ENCODE data around the gene GRID1.

GRID1 gene

GRCh38 chr10:86062647-86063145, 303.9 kb downstream of the GRID1 start:
- Histone ChIP-seq H3K4me2 (ENCODE audit: low read depth, low read length) (no peak overlapping the region), H3K4me1 (ENCODE audit: low read length) (no peaks in the 10 kb centered on the region), H3K4me3 (ENCODE audit: low read length) (no peak overlapping the region), H2AFZ (ENCODE audit: low read length) (no peak overlapping the region), H3K79me2 (ENCODE audit: low read length) (no peaks in the 10 kb centered on the region), H3K27ac (ENCODE audit: low read length) (no peak overlapping the region), H3K9ac (ENCODE audit: low read length) (no peak overlapping the region), H3K9me2 (replicated peaks; ENCODE audit: insufficient read depth, low read length) (no peaks in the 10 kb centered on the region), H3K27me3 (replicated peaks; ENCODE audit: insufficient read depth, low read length) (no peaks in the 10 kb centered on the region), H3K9me3 (replicated peaks; ENCODE audit: insufficient read depth, low read length) (no peaks in the 10 kb centered on the region), H3F3A (ENCODE audit: insufficient read depth, low read length) (no peaks in the 10 kb centered on the region), H4K20me1 (ENCODE audit: insufficient read depth, low read length) (no peaks in the 10 kb centered on the region), H3K36me3 (replicated peaks; ENCODE audit: insufficient read depth, low read length) (no peaks in the 10 kb centered on the region)
- no peak for TF ChIP-seq EZH2 (optimal IDR thresholded peaks at IDR 0.05; ENCODE audit: low read depth, low read length)
- TF ChIP-seq, protein P1, sequence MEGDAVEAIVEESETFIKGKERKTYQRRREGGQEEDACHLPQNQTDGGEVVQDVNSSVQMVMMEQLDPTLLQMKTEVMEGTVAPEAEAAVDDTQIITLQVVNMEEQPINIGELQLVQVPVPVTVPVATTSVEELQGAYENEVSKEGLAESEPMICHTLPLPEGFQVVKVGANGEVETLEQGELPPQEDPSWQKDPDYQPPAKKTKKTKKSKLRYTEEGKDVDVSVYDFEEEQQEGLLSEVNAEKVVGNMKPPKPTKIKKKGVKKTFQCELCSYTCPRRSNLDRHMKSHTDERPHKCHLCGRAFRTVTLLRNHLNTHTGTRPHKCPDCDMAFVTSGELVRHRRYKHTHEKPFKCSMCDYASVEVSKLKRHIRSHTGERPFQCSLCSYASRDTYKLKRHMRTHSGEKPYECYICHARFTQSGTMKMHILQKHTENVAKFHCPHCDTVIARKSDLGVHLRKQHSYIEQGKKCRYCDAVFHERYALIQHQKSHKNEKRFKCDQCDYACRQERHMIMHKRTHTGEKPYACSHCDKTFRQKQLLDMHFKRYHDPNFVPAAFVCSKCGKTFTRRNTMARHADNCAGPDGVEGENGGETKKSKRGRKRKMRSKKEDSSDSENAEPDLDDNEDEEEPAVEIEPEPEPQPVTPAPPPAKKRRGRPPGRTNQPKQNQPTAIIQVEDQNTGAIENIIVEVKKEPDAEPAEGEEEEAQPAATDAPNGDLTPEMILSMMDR (IDR thresholded peaks at IDR 0.05; ENCODE audit: low read length): no peak
- TF ChIP-seq EZH2phosphoT487 (IDR thresholded peaks at IDR 0.05; ENCODE audit: low read length): no peak
- no peak for DNase-seq

- no peak for DNase-seq
- Histone ChIP-seq H3K27ac (ENCODE audit: low read length) (no peak overlapping the region), H3K4me1 (ENCODE audit: low read length) (no peaks in the 10 kb centered on the region), H4K20me1 (ENCODE audit: insufficient read depth, low read length) (no peaks in the 10 kb centered on the region), H3K79me2 (ENCODE audit: low read length) (no peaks in the 10 kb centered on the region), H3K27me3 (replicated peaks; ENCODE audit: insufficient read depth, low read length) (no peaks in the 10 kb centered on the region), H3K4me2 (ENCODE audit: low read depth, low read length) (no peak overlapping the region), H3K9me2 (replicated peaks; ENCODE audit: insufficient read depth, low read length) (no peaks in the 10 kb centered on the region), H3K4me3 (ENCODE audit: low read length) (no peak overlapping the region), H3K9me3 (replicated peaks; ENCODE audit: insufficient read depth, low read length) (no peaks in the 10 kb centered on the region), H2AFZ (ENCODE audit: low read length) (no peak overlapping the region), H3F3A (ENCODE audit: insufficient read depth, low read length) (no peaks in the 10 kb centered on the region), H3K9ac (ENCODE audit: low read length) (no peak overlapping the region), H3K36me3 (replicated peaks; ENCODE audit: insufficient read depth, low read length) (no peaks in the 10 kb centered on the region)
- TF ChIP-seq, protein P1 (IDR thresholded peaks at IDR 0.05; ENCODE audit: low read length): no peak
- TF ChIP-seq EZH2phosphoT487 (IDR thresholded peaks at IDR 0.05; ENCODE audit: low read length) (no peak), EZH2 (optimal IDR thresholded peaks at IDR 0.05; ENCODE audit: low read depth, low read length) (no peak)
Observed at GRCh38 chr10:86062198-86062550, 304.4 kb downstream of the GRID1 start.

DNA sequence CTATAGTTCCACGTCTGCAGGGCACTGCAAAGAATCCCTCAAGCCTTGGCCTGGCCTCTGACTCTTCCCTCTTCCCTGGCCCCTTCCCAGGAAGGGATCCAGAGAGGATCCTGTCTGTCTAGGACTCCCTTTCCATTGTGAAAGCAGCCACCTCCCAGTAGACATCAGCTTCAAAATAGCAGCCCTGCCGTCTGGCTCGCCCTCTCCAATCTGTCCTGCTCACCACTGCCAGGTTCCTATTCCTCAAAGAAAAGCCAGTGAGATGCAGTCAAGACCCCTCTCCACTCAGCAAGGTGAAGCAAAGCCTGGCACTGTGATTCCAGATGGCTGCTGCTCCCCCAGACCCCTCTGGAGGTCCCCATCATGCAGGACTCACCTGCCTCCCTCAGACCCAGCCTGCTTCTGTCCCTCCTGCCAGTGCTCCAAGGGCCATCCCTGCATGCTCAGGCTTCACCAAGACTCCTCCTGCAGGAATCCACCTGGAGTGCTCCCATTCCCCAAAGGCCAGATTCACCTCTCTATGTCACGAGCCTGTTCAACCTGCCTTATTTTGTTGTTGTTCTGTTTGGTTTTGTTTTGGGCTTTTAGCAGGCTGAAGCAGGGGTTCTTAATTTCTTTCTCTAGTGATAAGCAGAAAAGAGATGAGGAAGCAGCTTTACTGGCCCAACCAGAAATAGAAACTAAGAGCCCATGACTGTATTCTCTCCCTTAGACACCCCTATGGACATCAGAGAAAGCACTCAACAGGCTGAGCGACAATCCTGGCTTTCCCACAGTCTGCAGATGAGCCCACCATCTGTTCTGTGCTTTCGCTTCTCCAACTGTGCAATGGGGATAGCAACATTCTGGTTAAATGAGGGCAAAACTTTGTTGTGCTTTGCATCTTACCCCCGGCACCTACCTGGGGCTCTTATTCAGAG, 305.1 kb downstream of the GRID1 start:
- H3K27ac ChIP-seq (ENCODE audit: low read length): no peak overlapping the region
- no peaks in the 10 kb centered on the region for H3K9me3 ChIP-seq (replicated peaks; ENCODE audit: insufficient read depth, low read length)
- no peak overlapping the region for H3K4me3 ChIP-seq (ENCODE audit: low read length)
- H3K79me2 ChIP-seq (ENCODE audit: low read length): no peaks in the 10 kb centered on the region
- H4K20me1 ChIP-seq (ENCODE audit: insufficient read depth, low read length): no peaks in the 10 kb centered on the region
- no peaks in the 10 kb centered on the region for H3K9me2 ChIP-seq (replicated peaks; ENCODE audit: insufficient read depth, low read length)
- no peaks in the 10 kb centered on the region for H3K36me3 ChIP-seq (replicated peaks; ENCODE audit: insufficient read depth, low read length)
- no peak for DNase-seq
- H3F3A ChIP-seq (ENCODE audit: insufficient read depth, low read length): no peaks in the 10 kb centered on the region
- no peak overlapping the region for H2AFZ ChIP-seq (ENCODE audit: low read length)
- H3K9ac ChIP-seq (ENCODE audit: low read length): no peak overlapping the region
- no peaks in the 10 kb centered on the region for H3K27me3 ChIP-seq (replicated peaks; ENCODE audit: insufficient read depth, low read length)
- no peak for TF ChIP-seq EZH2phosphoT487 (IDR thresholded peaks at IDR 0.05; ENCODE audit: low read length)
- H3K4me1 ChIP-seq (ENCODE audit: low read length): no peaks in the 10 kb centered on the region
- no peak overlapping the region for H3K4me2 ChIP-seq (ENCODE audit: low read depth, low read length)
